Measurements from ENCODE around the gene SMIM21.

DNA sequence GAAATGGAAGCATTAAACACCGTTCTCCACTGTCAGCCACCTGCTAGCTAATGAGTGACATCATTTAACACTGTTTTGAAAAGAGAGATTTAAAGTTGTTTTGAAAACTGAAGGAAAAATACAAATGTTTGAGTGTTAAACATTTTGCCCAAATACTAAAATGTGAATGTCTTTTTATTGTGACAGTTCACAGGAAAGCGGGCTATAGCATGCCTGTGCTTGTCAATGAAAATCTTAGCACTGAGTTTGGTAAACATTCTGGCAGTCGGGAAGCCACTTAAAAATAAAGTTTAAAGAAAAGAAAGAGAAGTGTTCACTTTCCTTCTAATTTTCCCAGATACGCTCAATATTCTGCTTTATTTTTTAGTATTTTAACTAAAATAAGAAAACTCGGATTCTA lies 40.3 kb upstream of the SMIM21 start:
- TF ChIP-seq CTCF (IDR thresholded peaks at IDR 0.05), result no peak
- no peak for TF ChIP-seq ZFX (IDR thresholded peaks at IDR 0.05; ENCODE audit: borderline replicate concordance)
